ENCODE measurements around the gene CLECL1. TPM values are rescaled to one million over a fixed set of nuclear protein-coding genes. Genes with fewer than 3 reads are reported as not detected.

CLECL1 gene
- under 1 TPM in 1 of 2 donors, not detected in 1; 0.28 TPM for total RNA-seq
- polyA plus RNA-seq (ENCODE audit: insufficient read length in 2 of 2), result not detected
- long read RNA-seq, donor 1, result 0 reads
- long read RNA-seq, donor 2, result 0 reads
- long read RNA-seq, donor 3, result 0 reads
- long read RNA-seq, donor 4, partial matches to known transcripts, result 23 of 23 reads
- long read RNA-seq, donor 4, other reads (novel, unspliced or antisense), result 0 of 23 reads

DNA sequence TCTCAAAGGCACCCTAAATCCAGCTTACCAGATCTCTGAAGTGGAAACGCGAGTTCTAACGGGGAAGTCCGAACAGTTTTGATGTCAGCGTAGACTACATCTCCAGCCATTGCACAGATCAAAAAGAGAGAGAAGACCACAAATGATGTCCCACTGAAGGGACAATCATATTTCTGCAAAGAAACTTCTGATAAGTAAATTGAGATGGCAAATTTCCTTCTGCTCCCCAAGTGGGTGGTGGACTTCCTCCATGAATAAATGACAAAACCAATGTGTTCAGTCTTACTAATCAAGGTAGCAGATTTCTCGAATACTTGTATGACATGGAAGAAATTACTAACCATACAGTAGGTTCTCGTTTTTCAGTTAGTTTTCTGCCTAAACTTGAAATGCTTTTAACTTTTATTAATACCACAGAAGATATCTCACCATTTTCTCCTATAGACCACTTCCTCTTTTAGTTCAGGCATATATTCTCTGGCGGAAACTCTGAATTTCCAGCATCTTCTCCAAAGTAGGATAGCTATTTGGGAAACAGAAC, at the start of gene CLECL1:
Gene CLECL1 (minus strand): TSS at position 177 of the 541 bp plus-strand sequence.
- DNase-seq (ENCODE audit: low read depth in 4 of 6, low spot score in 6 of 6), result no peak
- no peaks in the 10 kb centered on the region for H3K4me1 ChIP-seq (ENCODE audit: control insufficient read depth, insufficient read depth, low read length)
- no peaks in the 10 kb centered on the region for H3K27me3 ChIP-seq (ENCODE audit: control insufficient read depth, insufficient read depth, low read length)
- no CpG with 5 or more reads among the region's 8 CpGs for WGBS (ENCODE audit: insufficient coverage)
- no peak within 1 kb of the TSS for H3K27ac ChIP-seq (ENCODE audit: low read depth, low read length)
- H3K36me3 ChIP-seq (ENCODE audit: control insufficient read depth, insufficient read depth, low read length), result no peaks in the 10 kb centered on the region
- no peaks in the 10 kb centered on the region for H3K9me3 ChIP-seq (ENCODE audit: control insufficient read depth, insufficient read depth, low read length)
- H3K4me3 ChIP-seq (ENCODE audit: low read depth, low read length), result no peak within 1 kb of the TSS

- no peak overlapping the region for H3K27ac ChIP-seq (ENCODE audit: low read depth, low read length)
- H3K4me3 ChIP-seq (ENCODE audit: low read depth, low read length), result no peak overlapping the region
- DNase-seq (ENCODE audit: low read depth in 4 of 6, low spot score in 6 of 6), result no peak
- H3K36me3 ChIP-seq (ENCODE audit: control insufficient read depth, insufficient read depth, low read length), result no peaks in the 10 kb centered on the region
- H3K27me3 ChIP-seq (ENCODE audit: control insufficient read depth, insufficient read depth, low read length), result no peaks in the 10 kb centered on the region
- H3K9me3 ChIP-seq (ENCODE audit: control insufficient read depth, insufficient read depth, low read length), result peaks cover 2% of the 10 kb centered on the region
- H3K4me1 ChIP-seq (ENCODE audit: control insufficient read depth, insufficient read depth, low read length), result no peaks in the 10 kb centered on the region
- WGBS (ENCODE audit: insufficient coverage), result 50% methylated on average over 1 of the region's 2 CpGs
These were observed 48.5 kb upstream of the CLECL1 start for GRCh38 chr12:9781360-9781759.

GRCh38 chr12:9779209-9779608, 46.3 kb upstream of the CLECL1 start:
- Histone ChIP-seq H3K4me3 (ENCODE audit: low read depth, low read length) (no peak overlapping the region), H3K9me3 (ENCODE audit: control insufficient read depth, insufficient read depth, low read length) (no peaks in the 10 kb centered on the region), H3K4me1 (ENCODE audit: control insufficient read depth, insufficient read depth, low read length) (no peaks in the 10 kb centered on the region), H3K27ac (ENCODE audit: low read depth, low read length) (no peak overlapping the region), H3K27me3 (ENCODE audit: control insufficient read depth, insufficient read depth, low read length) (no peaks in the 10 kb centered on the region), H3K36me3 (ENCODE audit: control insufficient read depth, insufficient read depth, low read length) (no peaks in the 10 kb centered on the region)
- no peak for DNase-seq (ENCODE audit: low read depth in 4 of 6, low spot score in 6 of 6)
- no CpG with 5 or more reads among the region's 4 CpGs for WGBS (ENCODE audit: insufficient coverage)

DNA sequence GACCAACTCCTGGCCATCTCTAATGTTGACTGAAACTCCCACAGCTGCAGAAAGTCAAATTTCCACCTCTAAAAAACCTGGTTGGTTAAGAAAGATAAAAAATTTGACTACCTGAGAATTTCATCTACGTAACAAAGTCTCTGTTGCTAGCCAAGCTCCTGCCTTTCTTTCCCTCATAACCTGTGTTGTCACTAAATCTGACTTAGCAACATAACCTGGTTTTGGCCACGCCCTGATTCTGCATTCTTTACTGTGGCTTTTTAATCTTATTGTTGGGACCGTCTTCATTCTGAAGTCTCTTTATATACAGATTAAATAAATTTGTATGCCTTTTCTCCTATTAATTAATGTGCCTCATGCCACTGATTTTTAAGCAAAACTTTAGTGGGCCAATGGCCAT, 43.9 kb upstream of the CLECL1 start:
- H3K36me3 ChIP-seq (ENCODE audit: control insufficient read depth, insufficient read depth, low read length), result no peaks in the 10 kb centered on the region
- 100% methylated on average over 1 of the region's 3 CpGs for WGBS (ENCODE audit: insufficient coverage)
- H3K27ac ChIP-seq (ENCODE audit: low read depth, low read length), result no peak overlapping the region
- H3K27me3 ChIP-seq (ENCODE audit: control insufficient read depth, insufficient read depth, low read length), result no peaks in the 10 kb centered on the region
- no peaks in the 10 kb centered on the region for H3K4me1 ChIP-seq (ENCODE audit: control insufficient read depth, insufficient read depth, low read length)
- no peak overlapping the region for H3K4me3 ChIP-seq (ENCODE audit: low read depth, low read length)
- no peaks in the 10 kb centered on the region for H3K9me3 ChIP-seq (ENCODE audit: control insufficient read depth, insufficient read depth, low read length)
- no peak for DNase-seq (ENCODE audit: low read depth in 4 of 6, low spot score in 6 of 6)

GRCh38 chr12:9773216-9773877, 40.5 kb upstream of the CLECL1 start:
- Histone ChIP-seq H3K4me3 (ENCODE audit: low read depth, low read length) (no peak overlapping the region), H3K27me3 (ENCODE audit: control insufficient read depth, insufficient read depth, low read length) (no peaks in the 10 kb centered on the region), H3K27ac (ENCODE audit: low read depth, low read length) (no peak overlapping the region), H3K36me3 (ENCODE audit: control insufficient read depth, insufficient read depth, low read length) (no peaks in the 10 kb centered on the region), H3K4me1 (ENCODE audit: control insufficient read depth, insufficient read depth, low read length) (no peaks in the 10 kb centered on the region), H3K9me3 (ENCODE audit: control insufficient read depth, insufficient read depth, low read length) (no peaks in the 10 kb centered on the region)
- WGBS (ENCODE audit: insufficient coverage), result no CpG with 5 or more reads among the region's 2 CpGs
- no peak for DNase-seq (ENCODE audit: low read depth in 4 of 6, low spot score in 6 of 6)

DNA sequence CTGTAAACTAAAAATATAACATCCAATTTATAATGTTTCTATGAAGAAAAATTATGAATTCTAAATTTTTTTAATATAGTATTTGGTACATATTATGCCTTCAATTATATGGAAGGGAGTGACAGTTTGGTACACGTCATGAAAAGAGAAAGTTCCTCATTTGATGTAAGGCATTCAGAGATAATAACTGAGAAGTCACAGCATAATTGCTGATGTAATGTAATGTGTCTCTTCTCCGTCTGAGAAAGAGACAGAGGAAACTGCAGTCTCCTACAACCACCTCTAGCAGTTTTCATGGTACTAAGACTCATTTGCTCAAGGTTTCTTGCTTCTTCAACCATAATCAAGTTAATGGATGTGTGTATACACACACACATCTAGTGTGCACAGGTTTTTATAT, 30.1 kb upstream of the CLECL1 start:
- Histone ChIP-seq H3K27ac (ENCODE audit: low read depth, low read length) (no peak overlapping the region), H3K36me3 (ENCODE audit: control insufficient read depth, insufficient read depth, low read length) (no peaks in the 10 kb centered on the region), H3K4me3 (ENCODE audit: low read depth, low read length) (no peak overlapping the region), H3K9me3 (ENCODE audit: control insufficient read depth, insufficient read depth, low read length) (no peaks in the 10 kb centered on the region), H3K4me1 (ENCODE audit: control insufficient read depth, insufficient read depth, low read length) (no peaks in the 10 kb centered on the region), H3K27me3 (ENCODE audit: control insufficient read depth, insufficient read depth, low read length) (no peaks in the 10 kb centered on the region)
- WGBS (ENCODE audit: insufficient coverage), result no CpG with 5 or more reads among the region's 2 CpGs
- no peak for DNase-seq (ENCODE audit: low read depth in 4 of 6, low spot score in 6 of 6)

DNA sequence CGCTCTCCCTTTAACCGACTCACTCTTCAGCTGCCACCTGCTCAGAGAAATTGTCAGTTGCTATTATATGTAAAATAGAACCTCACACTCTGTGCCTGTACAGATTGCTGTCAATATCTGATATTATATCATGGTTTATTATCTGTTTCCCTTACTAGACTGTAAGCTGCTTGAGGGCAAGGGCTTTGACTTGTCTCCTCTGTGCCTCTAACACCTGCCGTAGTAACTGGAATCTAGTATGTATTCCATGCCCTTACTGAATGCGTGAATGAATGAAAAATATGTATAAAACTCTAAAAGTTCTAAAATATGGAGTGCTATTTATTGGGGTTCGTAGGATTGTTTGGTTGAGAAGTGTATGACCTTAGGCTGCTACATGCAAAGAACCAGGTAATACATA, 29.5 kb upstream of the CLECL1 start:
- Histone ChIP-seq H3K4me3 (ENCODE audit: low read depth, low read length) (no peak overlapping the region), H3K27ac (ENCODE audit: low read depth, low read length) (no peak overlapping the region), H3K27me3 (ENCODE audit: control insufficient read depth, insufficient read depth, low read length) (no peaks in the 10 kb centered on the region), H3K9me3 (ENCODE audit: control insufficient read depth, insufficient read depth, low read length) (no peaks in the 10 kb centered on the region), H3K36me3 (ENCODE audit: control insufficient read depth, insufficient read depth, low read length) (no peaks in the 10 kb centered on the region), H3K4me1 (ENCODE audit: control insufficient read depth, insufficient read depth, low read length) (no peaks in the 10 kb centered on the region)
- no peak for DNase-seq (ENCODE audit: low read depth in 4 of 6, low spot score in 6 of 6)
- WGBS (ENCODE audit: insufficient coverage), result 100% methylated on average over 1 of the region's 5 CpGs

DNA sequence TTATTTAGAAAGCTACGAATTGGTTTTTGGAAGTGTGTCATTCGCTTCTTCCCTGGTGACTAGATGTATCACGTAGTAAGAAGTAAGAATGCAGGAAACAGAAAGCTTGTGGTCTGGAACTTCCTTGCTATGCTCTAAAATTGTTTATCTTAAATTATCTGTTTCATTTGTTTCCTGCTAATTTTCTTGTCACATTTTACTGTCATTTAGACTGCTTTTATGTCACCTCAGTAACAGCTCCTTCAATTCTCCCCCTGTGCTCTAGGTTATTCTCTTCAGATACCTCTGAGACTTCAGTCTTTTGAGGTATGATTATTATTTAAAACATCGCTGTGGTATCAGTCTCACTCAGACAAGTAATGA, 28.5 kb upstream of the CLECL1 start:
- no peak for DNase-seq (ENCODE audit: low read depth in 4 of 6, low spot score in 6 of 6)
- Histone ChIP-seq H3K4me1 (ENCODE audit: control insufficient read depth, insufficient read depth, low read length) (no peaks in the 10 kb centered on the region), H3K36me3 (ENCODE audit: control insufficient read depth, insufficient read depth, low read length) (no peaks in the 10 kb centered on the region), H3K27ac (ENCODE audit: low read depth, low read length) (no peak overlapping the region), H3K9me3 (ENCODE audit: control insufficient read depth, insufficient read depth, low read length) (no peaks in the 10 kb centered on the region), H3K27me3 (ENCODE audit: control insufficient read depth, insufficient read depth, low read length) (no peaks in the 10 kb centered on the region), H3K4me3 (ENCODE audit: low read depth, low read length) (no peak overlapping the region)
- no CpG with 5 or more reads among the region's 4 CpGs for whole genome bisulfite sequencing (ENCODE audit: insufficient coverage)

- Histone ChIP-seq H3K27me3 (ENCODE audit: control insufficient read depth, insufficient read depth, low read length) (no peaks in the 10 kb centered on the region), H3K27ac (ENCODE audit: low read depth, low read length) (no peak within 1 kb of the TSS), H3K9me3 (ENCODE audit: control insufficient read depth, insufficient read depth, low read length) (no peaks in the 10 kb centered on the region), H3K4me3 (ENCODE audit: low read depth, low read length) (no peak within 1 kb of the TSS), H3K36me3 (ENCODE audit: control insufficient read depth, insufficient read depth, low read length) (no peaks in the 10 kb centered on the region), H3K4me1 (ENCODE audit: control insufficient read depth, insufficient read depth, low read length) (no peaks in the 10 kb centered on the region)
- peak in 1 of 6 donors; percentile 3 for DNase-seq (ENCODE audit: low read depth in 4 of 6, low spot score in 6 of 6)
- WGBS (ENCODE audit: insufficient coverage), result 100% methylated on average over 1 of the region's 6 CpGs
These were observed 28.0 kb upstream of the CLECL1 start, which contains the start of gene CD69 for GRCh38 chr12:9760699-9761418. Gene CD69, minus strand, starts transcription at chr12:9760901. Its CDS starts 81 bp downstream, at chr12:9760820.

All from spinal cord (tissue), 10 donors.